Caco-2 (cell line): ENCODE data around the gene TMEM258. TPM values are rescaled to one million over a fixed set of nuclear protein-coding genes. Genes with fewer than 3 reads are reported as not detected.

ENCODE experiments used
- BruUV-seq: library from RNA; stranded (reverse); fragments of 400-500 nt; replicated peaks from 2 replicates; lab custom pipeline; 2021; lab: Mats Ljungman, UMichigan
- CTCF ChIA-PET: fragments of 300-600 bp; sonication (Branson Sonifier 250); formaldehyde crosslinking; loops from one replicate; lab custom pipeline; 2022; ENCODE audit warnings: antibody characterized with exemption; lab: Charles Lee
- POLR2A ChIA-PET: fragments of 300-600 bp; sonication (Branson Sonifier 250); formaldehyde crosslinking; loops from one replicate; lab custom pipeline; 2022; ENCODE audit warnings: antibody characterized with exemption; lab: Charles Lee
- DNase-seq, 2 experiments: peaks; one replicate each; pipeline versions ENCODE4 v3.0.0 to v3.0.0-alpha.2; 2020 to 2022
- H3K27me3 ChIP-seq: replicated peaks from 2 replicates; pipeline ENCODE4 v1.6.0; 2011; ENCODE audit warnings: low read length; ENCODE audit not compliant: control insufficient read depth, insufficient read depth
- H3K36me3 ChIP-seq: 2 replicates; pipeline ENCODE4 v1.5.1; 2011; ENCODE audit warnings: low read length; ENCODE audit not compliant: control insufficient read depth, insufficient read depth
- H3K4me1 ChIP-seq: fragments of 250-450 bp; sonication (Bioruptor Pico); 2 replicates; pipeline ENCODE4 v1.5.1; 2020; ENCODE audit warnings: mild to moderate bottlenecking
- H3K4me3 ChIP-seq: 2 replicates; pipeline ENCODE4 v1.5.1; 2011; ENCODE audit warnings: low read depth, mild to moderate bottlenecking, control low read depth, low read length
- H3K9me3 ChIP-seq: fragments of 250-450 bp; sonication (Bioruptor Pico); 2 replicates; pipeline ENCODE4 v1.5.1; 2020; ENCODE audit warnings: mild to moderate bottlenecking, moderate library complexity
- H3K27ac Mint-ChIP-seq: one replicate; pipeline ENCODE4 v1.8.0; 2022; ENCODE audit warnings: mixed read lengths; ENCODE audit not compliant: unreplicated experiment
- H3K27me3 Mint-ChIP-seq: one replicate; pipeline ENCODE4 v1.8.0; 2022; ENCODE audit warnings: mixed read lengths; ENCODE audit not compliant: insufficient read depth, unreplicated experiment
- H3K36me3 Mint-ChIP-seq: one replicate; pipeline ENCODE4 v1.8.0; 2022; ENCODE audit warnings: mild to moderate bottlenecking, mixed read lengths; ENCODE audit not compliant: insufficient read depth, unreplicated experiment
- H3K4me1 Mint-ChIP-seq: one replicate; pipeline ENCODE4 v1.8.0; 2022; ENCODE audit warnings: low read depth, mixed read lengths; ENCODE audit not compliant: unreplicated experiment
- H3K4me3 Mint-ChIP-seq: one replicate; pipeline ENCODE4 v1.8.0; 2022; ENCODE audit warnings: mild to moderate bottlenecking, moderate library complexity, mixed read lengths; ENCODE audit not compliant: unreplicated experiment
- H3K9me3 Mint-ChIP-seq: one replicate; pipeline ENCODE4 v1.8.0; 2022; ENCODE audit warnings: mixed read lengths; ENCODE audit not compliant: unreplicated experiment
- CTCF ChIP-seq, 2 experiments: fragments of 200-600 bp in 1 of 2; IDR thresholded peaks; 1 replicate in 1 of 2; 2 replicates in 1 of 2; pipeline versions ENCODE4 v1.5.1 to v1.8.0; 2011 to 2022; ENCODE audit warnings: antibody characterized with exemption in 1 of 2, control low read depth in 1 of 2, inconsistent platforms in 1 of 2, low read depth in 1 of 2, low read length in 1 of 2, mild to moderate bottlenecking in 1 of 2, moderate library complexity in 1 of 2; ENCODE audit not compliant: insufficient read depth in 1 of 2, severe bottlenecking in 1 of 2, unreplicated experiment in 1 of 2
- intact Hi-C: fragments of 100-400 bp; cut with micrococcal nuclease; formaldehyde crosslinking; loops from one replicate; pipeline ENCODE4 v1.10.0; 2022; ENCODE audit not compliant: unreplicated experiment
- total RNA-seq: library from RNA; stranded (reverse); gene quantifications from 2 replicates; pipeline ENCODE4 v1.2.3, GENCODE V29; 2022

Gene TMEM258
- total RNA-seq, 1 experiment from 2014 or later = 197 TPM

- TF ChIP-seq CTCF (IDR thresholded peaks at IDR 0.05; ENCODE audit: insufficient read depth in 1 of 2, low read depth in 1 of 2, low read length in 1 of 2, severe bottlenecking in 1 of 2, unreplicated experiment in 1 of 2) = no peak
- Mint-ChIP-seq H3K36me3 (peaks cover 90% of the 10 kb centered on the region), H3K27me3 (no peaks in the 10 kb centered on the region), H3K9me3 (no peaks in the 10 kb centered on the region), H3K27ac (peak overlapping the region; percentile 28), H3K4me1 (peaks cover 8% of the 10 kb centered on the region), H3K4me3 (no peak overlapping the region)
- POLR2A ChIA-PET = interaction anchor here (1.0 kb wide), 1 partner anchor 8 kb away, joined by 3 read pairs; the partner anchor contains the start of gene FEN1
- Histone ChIP-seq H3K36me3 (peaks cover 5% of the 10 kb centered on the region), H3K9me3 (no peaks in the 10 kb centered on the region), H3K27me3 (no peaks in the 10 kb centered on the region), H3K4me3 (no peak overlapping the region), H3K4me1 (no peaks in the 10 kb centered on the region)
- no TSS peak for BruUV-seq
- intact Hi-C loops = no loop called here
- no peak for DNase-seq
- CTCF ChIA-PET = interaction anchor here (0.6 to 1.7 kb wide), 2 partner anchors 37 to 58 kb away, joined by 3 to 5 read pairs; no protein-coding TSS in a partner anchor
Measured at GRCh38 chr11:61784506-61784805, 7.9 kb downstream of the TMEM258 start.

GRCh38 chr11:61783717-61784505, 8.5 kb downstream of the TMEM258 start:
- Mint-ChIP-seq H3K27me3 (no peaks in the 10 kb centered on the region), H3K27ac (peak overlapping the region; percentile 28), H3K4me1 (peaks cover 8% of the 10 kb centered on the region), H3K9me3 (no peaks in the 10 kb centered on the region), H3K4me3 (no peak overlapping the region), H3K36me3 (peaks cover 88% of the 10 kb centered on the region)
- no TSS peak for BruUV-seq
- DNase-seq = no peak
- H3K4me1 ChIP-seq = no peaks in the 10 kb centered on the region
- H3K36me3 ChIP-seq = peaks cover 3% of the 10 kb centered on the region
- ChIA-PET POLR2A (interaction anchor here (1.0 kb wide), 1 partner anchor 9 kb away, joined by 3 read pairs; the partner anchor contains the start of gene FEN1), CTCF (interaction anchor here (1.7 kb wide), 1 partner anchor 37 kb away, joined by 5 read pairs; no protein-coding TSS in a partner anchor)
- no peak overlapping the region for H3K4me3 ChIP-seq
- no peaks in the 10 kb centered on the region for H3K9me3 ChIP-seq
- intact Hi-C loops = no loop called here
- no peak for TF ChIP-seq CTCF (IDR thresholded peaks at IDR 0.05; ENCODE audit: insufficient read depth in 1 of 2, low read depth in 1 of 2, low read length in 1 of 2, severe bottlenecking in 1 of 2, unreplicated experiment in 1 of 2)
- no peaks in the 10 kb centered on the region for H3K27me3 ChIP-seq

GRCh38 chr11:61782841-61783240, 9.6 kb downstream of the TMEM258 start:
- Mint-ChIP-seq H3K4me1 (peaks cover 3% of the 10 kb centered on the region), H3K9me3 (no peaks in the 10 kb centered on the region), H3K4me3 (no peak overlapping the region), H3K27ac (peak overlapping the region; percentile 9), H3K36me3 (peaks cover 87% of the 10 kb centered on the region), H3K27me3 (no peaks in the 10 kb centered on the region)
- Histone ChIP-seq H3K27me3 (no peaks in the 10 kb centered on the region), H3K36me3 (peaks cover 4% of the 10 kb centered on the region), H3K4me1 (no peaks in the 10 kb centered on the region), H3K9me3 (no peaks in the 10 kb centered on the region), H3K4me3 (no peak overlapping the region)
- no TSS peak for BruUV-seq
- ChIA-PET CTCF (interaction anchor here (0.6 to 1.4 kb wide), 3 partner anchors 13 to 127 kb away, joined by 3 to 5 read pairs (median 3); no protein-coding TSS in a partner anchor), POLR2A (interaction anchor here (1.2 kb wide), 1 partner anchor 9 kb away, joined by 5 read pairs; no protein-coding TSS in a partner anchor)
- no peak for DNase-seq
- intact Hi-C loops = no loop called here
- TF ChIP-seq CTCF (IDR thresholded peaks at IDR 0.05; ENCODE audit: insufficient read depth in 1 of 2, low read depth in 1 of 2, low read length in 1 of 2, severe bottlenecking in 1 of 2, unreplicated experiment in 1 of 2) = no peak
